Vagina (tissue), 2 donors: ENCODE results near the gene SBSN.

Source experiments
- POLR2A ChIP-seq, 2 donors: fragments of 450-650 bp; IDR thresholded peaks; one replicate each; pipeline ENCODE4 v1.6.1; 2017; ENCODE audit warnings: antibody characterized with exemption in 2 of 2, mild to moderate bottlenecking in 2 of 2, moderate library complexity in 2 of 2
- POLR2AphosphoS5 ChIP-seq, 2 donors: sonication (generic); formaldehyde crosslinking; IDR thresholded peaks; one replicate each; pipeline ENCODE4 v1.9.0; 2017; ENCODE audit warnings: antibody characterized with exemption in 2 of 2, mild to moderate bottlenecking in 2 of 2, low read depth in 1 of 2; ENCODE audit not compliant: insufficient read depth in 1 of 2

DNA sequence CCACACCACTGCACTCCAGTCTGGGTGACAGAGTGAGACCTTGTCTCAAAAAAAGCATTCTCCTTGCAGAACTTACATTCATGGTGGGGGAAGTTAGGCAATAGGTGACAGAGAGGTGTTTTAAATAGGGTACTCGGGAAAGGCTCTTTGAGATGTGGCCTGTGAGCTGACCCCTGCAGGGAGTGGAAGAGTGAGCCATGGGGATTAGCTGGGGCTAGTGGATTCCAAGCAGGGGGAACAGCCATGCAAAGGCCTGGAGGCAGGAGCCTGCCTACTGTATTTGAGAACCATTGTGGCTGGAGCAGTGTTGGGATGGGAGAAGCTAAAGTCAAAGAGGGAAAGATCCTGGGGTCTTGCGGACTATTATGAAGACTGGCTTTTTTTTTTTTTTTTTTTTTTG is 10.8 kb downstream of the SBSN start:
- TF ChIP-seq POLR2A (IDR thresholded peaks at IDR 0.05) (no peak), POLR2AphosphoS5 (IDR thresholded peaks at IDR 0.05; ENCODE audit: insufficient read depth in 1 of 2, low read depth in 1 of 2) (no peak)
